NT2/D1 (cell line): ENCODE data around the gene TMEM97.

Experiments used
- YY1 ChIP-seq: IDR thresholded peaks from 2 replicates; pipeline ENCODE4 v1.6.1; 2011; ENCODE audit not compliant: insufficient read length, insufficient read depth
- ZNF274 ChIP-seq: IDR thresholded peaks from 2 replicates; pipeline ENCODE4 v1.6.1; 2011; ENCODE audit warnings: mild to moderate bottlenecking, low read depth, low read length

DNA sequence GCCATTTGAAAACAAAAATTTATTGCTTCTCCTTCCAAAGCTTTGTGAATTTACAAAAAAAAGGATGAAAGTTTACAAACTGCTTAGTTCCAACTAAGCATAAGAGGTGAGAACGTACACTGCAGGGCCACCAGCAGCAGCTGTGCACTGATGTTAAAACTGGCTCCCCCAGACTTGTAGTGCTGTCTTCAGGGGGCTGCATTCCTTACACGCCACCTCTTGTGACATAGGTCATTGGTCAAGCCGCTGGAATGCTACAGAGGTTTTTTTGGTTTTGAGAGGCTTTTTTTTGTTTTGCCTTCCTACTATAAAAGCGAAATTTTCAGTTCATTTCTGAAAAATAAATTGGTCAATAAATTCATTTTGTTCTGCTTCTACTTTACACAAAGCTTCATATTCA, 9.3 kb downstream of the TMEM97 start:
- TF ChIP-seq ZNF274: no peak
- TF ChIP-seq YY1: no peak
